Measurements from ENCODE around the gene CCDC93. TPM values are rescaled to one million over a fixed set of nuclear protein-coding genes. Genes with fewer than 3 reads are reported as not detected.

The CCDC93 gene
- polyA plus RNA-seq, 1 donor (not counting 4 experiments of a cell fraction or from before 2014, with no cell fraction given), result 21.3 TPM

DNA sequence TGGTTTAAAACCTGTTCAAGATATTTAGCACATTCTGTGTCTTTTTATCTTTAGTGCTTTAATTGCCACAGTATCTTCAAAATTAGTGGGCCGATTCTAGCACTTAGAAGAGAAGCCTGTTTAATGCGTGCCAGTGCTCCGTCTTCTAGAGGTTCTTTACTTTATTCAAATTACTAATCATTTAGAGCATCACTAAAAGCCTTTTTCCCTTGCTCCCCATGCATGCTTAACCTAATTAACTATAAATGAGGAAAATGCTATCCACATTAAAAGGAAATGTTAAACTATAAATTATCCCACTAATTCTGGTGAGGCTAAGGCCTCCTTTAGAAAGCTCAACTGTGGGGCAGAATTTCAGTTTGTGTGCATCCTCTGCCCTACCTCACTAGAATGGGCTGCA, 42.9 kb upstream of the CCDC93 start:
- Histone ChIP-seq H3K27ac (ENCODE audit: control insufficient read depth, insufficient read depth, low read length) (no peak overlapping the region), H3K27me3 (ENCODE audit: control insufficient read depth, extremely low read depth, insufficient read depth, low read length) (no peaks in the 10 kb centered on the region), H3K36me3 (ENCODE audit: control insufficient read depth in 2 of 2, extremely low read depth in 1 of 2, insufficient read depth in 2 of 2, low read length in 2 of 2) (no peaks in the 10 kb centered on the region), H3K4me2 (ENCODE audit: control insufficient read depth, extremely low read depth, insufficient read depth, low read depth, low read length) (no peak overlapping the region), H3K9me1 (ENCODE audit: control insufficient read depth, extremely low read depth, insufficient read depth, low read length) (no peaks in the 10 kb centered on the region), H3K4me3 (ENCODE audit: control insufficient read depth in 2 of 3, extremely low read depth in 1 of 3, insufficient read depth in 2 of 3, low read depth in 1 of 3, low read length in 3 of 3) (no peak overlapping the region), H4K20me1 (ENCODE audit: control insufficient read depth, extremely low read depth, insufficient read depth, low read length) (no peaks in the 10 kb centered on the region), H2AFZ (ENCODE audit: control insufficient read depth, low read length) (no peak overlapping the region), H3K9ac (ENCODE audit: control insufficient read depth, extremely low read depth, insufficient read depth, low read length) (no peak overlapping the region), H3K79me2 (ENCODE audit: control insufficient read depth, insufficient read depth, low read length) (no peaks in the 10 kb centered on the region), H3K4me1 (ENCODE audit: control insufficient read depth, extremely low read depth, insufficient read depth, low read length) (no peaks in the 10 kb centered on the region), H3K9me3 (ENCODE audit: control insufficient read depth, low read depth, low read length) (no peaks in the 10 kb centered on the region)
- dilution Hi-C loops (cut with MboI; ENCODE audit: extremely low pct_ligation_motif_present, low sequenced_read_pairs), result no loop called here
- TF ChIP-seq EZH2 (IDR thresholded peaks at IDR 0.05; ENCODE audit: low read length), result no peak
- TF ChIP-seq, protein P1, sequence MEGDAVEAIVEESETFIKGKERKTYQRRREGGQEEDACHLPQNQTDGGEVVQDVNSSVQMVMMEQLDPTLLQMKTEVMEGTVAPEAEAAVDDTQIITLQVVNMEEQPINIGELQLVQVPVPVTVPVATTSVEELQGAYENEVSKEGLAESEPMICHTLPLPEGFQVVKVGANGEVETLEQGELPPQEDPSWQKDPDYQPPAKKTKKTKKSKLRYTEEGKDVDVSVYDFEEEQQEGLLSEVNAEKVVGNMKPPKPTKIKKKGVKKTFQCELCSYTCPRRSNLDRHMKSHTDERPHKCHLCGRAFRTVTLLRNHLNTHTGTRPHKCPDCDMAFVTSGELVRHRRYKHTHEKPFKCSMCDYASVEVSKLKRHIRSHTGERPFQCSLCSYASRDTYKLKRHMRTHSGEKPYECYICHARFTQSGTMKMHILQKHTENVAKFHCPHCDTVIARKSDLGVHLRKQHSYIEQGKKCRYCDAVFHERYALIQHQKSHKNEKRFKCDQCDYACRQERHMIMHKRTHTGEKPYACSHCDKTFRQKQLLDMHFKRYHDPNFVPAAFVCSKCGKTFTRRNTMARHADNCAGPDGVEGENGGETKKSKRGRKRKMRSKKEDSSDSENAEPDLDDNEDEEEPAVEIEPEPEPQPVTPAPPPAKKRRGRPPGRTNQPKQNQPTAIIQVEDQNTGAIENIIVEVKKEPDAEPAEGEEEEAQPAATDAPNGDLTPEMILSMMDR (optimal IDR thresholded peaks at IDR 0.05 in 1 of 3, IDR thresholded peaks at IDR 0.05 in 1 of 3, conservative IDR thresholded peaks at IDR 0.05 in 1 of 3; ENCODE audit: extremely low read depth in 1 of 3, insufficient read depth in 2 of 3, low read length in 3 of 3), result no peak
- FAIRE-seq (no peak), DNase-seq (ENCODE audit: low read depth, low spot score) (no peak)

DNA sequence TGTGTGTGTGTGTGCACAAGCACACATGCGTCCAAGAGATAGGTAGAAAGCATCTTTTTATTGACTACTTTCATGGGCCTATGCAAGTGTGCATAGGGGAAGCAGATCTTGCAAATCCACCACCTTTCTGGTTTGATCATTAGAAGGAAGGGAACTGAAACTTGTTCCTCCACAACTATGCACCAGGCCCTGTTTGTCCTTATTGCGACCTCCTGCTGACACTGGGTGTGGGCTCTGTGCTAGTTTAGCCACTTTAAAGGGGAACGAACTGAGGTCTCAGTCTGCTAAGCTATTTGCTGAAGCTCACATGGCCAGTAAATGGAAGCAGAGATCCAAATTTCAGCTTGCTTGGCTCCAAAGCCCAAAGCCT, 42.3 kb upstream of the CCDC93 start:
- H3K36me3 ChIP-seq (ENCODE audit: control insufficient read depth in 2 of 2, extremely low read depth in 1 of 2, insufficient read depth in 2 of 2, low read length in 2 of 2), result no peaks in the 10 kb centered on the region
- FAIRE-seq, result no peak
- no peak overlapping the region for H3K4me3 ChIP-seq (ENCODE audit: control insufficient read depth in 2 of 3, extremely low read depth in 1 of 3, insufficient read depth in 2 of 3, low read depth in 1 of 3, low read length in 3 of 3)
- H3K9me3 ChIP-seq (ENCODE audit: control insufficient read depth, low read depth, low read length), result no peaks in the 10 kb centered on the region
- no peak overlapping the region for H3K27ac ChIP-seq (ENCODE audit: control insufficient read depth, insufficient read depth, low read length)
- no peak overlapping the region for H2AFZ ChIP-seq (ENCODE audit: control insufficient read depth, low read length)
- H3K9ac ChIP-seq (ENCODE audit: control insufficient read depth, extremely low read depth, insufficient read depth, low read length), result no peak overlapping the region
- H3K27me3 ChIP-seq (ENCODE audit: control insufficient read depth, extremely low read depth, insufficient read depth, low read length), result no peaks in the 10 kb centered on the region
- dilution Hi-C loops (cut with MboI; ENCODE audit: extremely low pct_ligation_motif_present, low sequenced_read_pairs), result no loop called here
- DNase-seq (ENCODE audit: low read depth, low spot score), result no peak
- H4K20me1 ChIP-seq (ENCODE audit: control insufficient read depth, extremely low read depth, insufficient read depth, low read length), result no peaks in the 10 kb centered on the region
- TF ChIP-seq, protein P1 (optimal IDR thresholded peaks at IDR 0.05 in 1 of 3, IDR thresholded peaks at IDR 0.05 in 1 of 3, conservative IDR thresholded peaks at IDR 0.05 in 1 of 3; ENCODE audit: extremely low read depth in 1 of 3, insufficient read depth in 2 of 3, low read length in 3 of 3), result no peak
- TF ChIP-seq EZH2 (IDR thresholded peaks at IDR 0.05; ENCODE audit: low read length), result no peak
- H3K4me1 ChIP-seq (ENCODE audit: control insufficient read depth, extremely low read depth, insufficient read depth, low read length), result no peaks in the 10 kb centered on the region
- H3K4me2 ChIP-seq (ENCODE audit: control insufficient read depth, extremely low read depth, insufficient read depth, low read depth, low read length), result no peak overlapping the region
- H3K79me2 ChIP-seq (ENCODE audit: control insufficient read depth, insufficient read depth, low read length), result no peaks in the 10 kb centered on the region
- H3K9me1 ChIP-seq (ENCODE audit: control insufficient read depth, extremely low read depth, insufficient read depth, low read length), result no peaks in the 10 kb centered on the region
